HUES6 (cell line): ENCODE results near the gene MEF2D.
A peak's percentile ranks its signal among the peaks of the same experiment; 100 is the strongest.

ENCODE experiments used
- H3K27ac ChIP-seq: 2 replicates; pipeline ENCODE4 v1.7.0; 2013; ENCODE audit warnings: low read depth, mild to moderate bottlenecking, low read length, inconsistent platforms
- H3K27me3 ChIP-seq: 2 replicates; pipeline ENCODE4 v1.6.1; 2013; ENCODE audit warnings: low read length; ENCODE audit not compliant: control insufficient read depth, insufficient read depth
- H3K36me3 ChIP-seq: 2 replicates; pipeline ENCODE4 v1.6.1; 2013; ENCODE audit warnings: low read length; ENCODE audit not compliant: control insufficient read depth, insufficient read depth
- H3K4me1 ChIP-seq: 2 replicates; pipeline ENCODE4 v1.6.1; 2013; ENCODE audit warnings: low read length; ENCODE audit not compliant: control insufficient read depth, insufficient read depth
- H3K4me3 ChIP-seq: 2 replicates; pipeline ENCODE4 v1.5.1; 2013; ENCODE audit warnings: low read depth, low read length
- H3K9ac ChIP-seq: one replicate; pipeline ENCODE4 v1.6.1; 2013; ENCODE audit warnings: mild to moderate bottlenecking, low read length
- H3K9me3 ChIP-seq: 2 replicates; pipeline ENCODE4 v1.6.1; 2013; ENCODE audit warnings: low read depth, low read length; ENCODE audit not compliant: control insufficient read depth, insufficient read depth

The MEF2D gene

DNA sequence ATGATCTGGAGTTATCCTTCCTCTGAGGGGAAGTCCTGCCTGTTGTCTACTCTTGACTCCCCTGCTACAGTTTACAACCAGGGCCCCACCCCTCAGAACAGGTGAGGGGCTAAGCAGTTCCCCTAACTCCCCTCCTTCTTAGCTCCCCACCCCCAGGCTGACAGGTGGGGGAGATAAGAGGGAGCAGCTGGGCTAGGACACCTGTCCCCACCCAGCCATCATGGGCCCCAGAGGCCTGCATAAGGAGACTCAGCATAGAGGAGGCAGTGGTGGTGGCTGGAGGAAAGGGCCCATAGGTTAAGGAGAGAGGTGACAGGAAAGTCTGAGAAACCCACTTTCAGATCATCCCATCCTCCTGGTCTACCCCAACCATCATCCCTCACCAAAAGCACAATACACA is 6.8 kb downstream of the MEF2D start:
- Histone ChIP-seq H3K4me3 (no peak overlapping the region), H3K36me3 (no peaks in the 10 kb centered on the region), H3K27me3 (no peaks in the 10 kb centered on the region), H3K9me3 (no peaks in the 10 kb centered on the region), H3K27ac (no peak overlapping the region), H3K9ac (no peak overlapping the region), H3K4me1 (peaks cover 86% of the 10 kb centered on the region)

DNA sequence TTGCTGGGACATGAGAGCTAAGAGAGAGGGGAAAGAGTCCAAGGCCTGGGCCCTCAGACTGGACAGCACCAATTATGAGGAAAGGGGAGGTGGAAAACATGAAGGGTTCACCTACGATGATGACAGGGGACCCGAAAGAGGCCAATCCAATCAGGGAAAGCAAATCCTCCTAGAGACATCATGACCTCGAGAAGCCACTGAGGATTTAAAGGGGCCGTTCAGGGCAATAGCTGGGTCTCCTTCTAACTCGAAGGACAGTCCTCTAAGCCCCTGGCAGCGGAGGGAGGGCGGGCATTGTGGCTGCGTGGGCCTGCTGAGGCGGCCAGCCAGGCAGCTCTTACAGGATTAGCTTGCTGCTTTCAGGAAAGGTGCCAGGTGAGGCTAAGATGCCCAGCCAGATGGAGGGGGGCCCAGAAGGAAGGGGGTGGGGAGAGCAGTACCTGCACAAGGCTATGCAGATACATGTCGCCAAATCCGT is 7.4 kb downstream of the MEF2D start:
- no peaks in the 10 kb centered on the region for H3K36me3 ChIP-seq
- no peaks in the 10 kb centered on the region for H3K27me3 ChIP-seq
- H3K9ac ChIP-seq, result no peak overlapping the region
- no peaks in the 10 kb centered on the region for H3K9me3 ChIP-seq
- no peak overlapping the region for H3K27ac ChIP-seq
- H3K4me3 ChIP-seq, result no peak overlapping the region
- H3K4me1 ChIP-seq, result peaks cover 85% of the 10 kb centered on the region

DNA sequence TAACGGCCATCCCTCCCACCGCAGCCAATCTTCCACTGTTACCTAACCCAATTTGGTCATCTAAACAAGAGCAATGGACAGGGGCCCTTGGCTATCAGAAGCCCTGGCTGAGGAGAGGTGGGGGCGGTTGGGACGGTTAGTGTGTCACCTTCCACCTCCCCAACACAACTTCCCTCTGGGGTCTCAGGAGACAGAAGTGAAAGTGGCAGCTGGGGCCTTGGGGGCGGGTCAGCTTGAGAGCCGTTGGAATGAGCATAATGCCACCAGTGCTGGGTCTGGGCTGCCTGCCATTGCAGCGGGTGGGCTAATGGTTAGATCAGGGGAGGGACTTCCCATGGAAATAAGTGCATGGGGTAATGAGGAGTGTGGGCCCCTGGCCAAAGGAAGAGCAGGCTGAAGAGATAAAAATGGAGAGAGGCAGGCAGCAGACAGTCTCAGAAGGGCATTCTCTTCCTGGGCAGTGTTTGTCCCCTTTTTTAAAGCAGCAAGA is 7.9 kb downstream of the MEF2D start:
- Histone ChIP-seq H3K4me1 (peaks cover 79% of the 10 kb centered on the region), H3K9me3 (no peaks in the 10 kb centered on the region), H3K27ac (no peak overlapping the region), H3K4me3 (no peak overlapping the region), H3K27me3 (no peaks in the 10 kb centered on the region), H3K36me3 (no peaks in the 10 kb centered on the region), H3K9ac (no peak overlapping the region)

DNA sequence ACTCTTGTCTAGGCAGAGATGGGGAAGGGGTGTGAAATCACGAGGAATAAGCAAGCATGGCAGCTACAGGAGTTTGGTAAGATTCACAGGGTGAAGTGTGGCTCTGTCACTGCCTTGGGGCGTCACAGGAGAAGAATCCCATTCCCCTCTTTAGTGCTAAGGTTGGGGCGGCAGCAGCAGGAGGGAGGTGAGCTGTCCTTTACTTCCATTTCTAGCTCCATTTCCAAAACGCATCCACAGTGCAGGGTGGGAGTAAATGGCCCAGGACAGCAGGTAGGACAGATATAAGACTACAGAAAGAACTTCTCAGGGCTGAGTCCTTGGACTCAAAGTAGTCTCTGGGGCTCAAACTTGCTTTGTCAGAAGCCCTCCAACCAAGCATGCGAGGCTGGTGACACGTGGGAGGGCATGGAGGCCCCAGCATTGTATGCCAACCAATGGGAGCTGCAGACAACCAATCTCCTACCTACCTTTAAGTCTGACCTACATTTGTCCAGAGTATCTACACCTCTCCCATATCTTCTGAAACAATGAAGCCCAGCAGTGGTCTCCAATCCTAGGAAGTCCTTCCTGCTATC is 8.5 kb downstream of the MEF2D start:
- Histone ChIP-seq H3K4me3 (no peak overlapping the region), H3K36me3 (no peaks in the 10 kb centered on the region), H3K9ac (no peak overlapping the region), H3K4me1 (peaks cover 74% of the 10 kb centered on the region), H3K27ac (no peak overlapping the region), H3K27me3 (no peaks in the 10 kb centered on the region), H3K9me3 (no peaks in the 10 kb centered on the region)

DNA sequence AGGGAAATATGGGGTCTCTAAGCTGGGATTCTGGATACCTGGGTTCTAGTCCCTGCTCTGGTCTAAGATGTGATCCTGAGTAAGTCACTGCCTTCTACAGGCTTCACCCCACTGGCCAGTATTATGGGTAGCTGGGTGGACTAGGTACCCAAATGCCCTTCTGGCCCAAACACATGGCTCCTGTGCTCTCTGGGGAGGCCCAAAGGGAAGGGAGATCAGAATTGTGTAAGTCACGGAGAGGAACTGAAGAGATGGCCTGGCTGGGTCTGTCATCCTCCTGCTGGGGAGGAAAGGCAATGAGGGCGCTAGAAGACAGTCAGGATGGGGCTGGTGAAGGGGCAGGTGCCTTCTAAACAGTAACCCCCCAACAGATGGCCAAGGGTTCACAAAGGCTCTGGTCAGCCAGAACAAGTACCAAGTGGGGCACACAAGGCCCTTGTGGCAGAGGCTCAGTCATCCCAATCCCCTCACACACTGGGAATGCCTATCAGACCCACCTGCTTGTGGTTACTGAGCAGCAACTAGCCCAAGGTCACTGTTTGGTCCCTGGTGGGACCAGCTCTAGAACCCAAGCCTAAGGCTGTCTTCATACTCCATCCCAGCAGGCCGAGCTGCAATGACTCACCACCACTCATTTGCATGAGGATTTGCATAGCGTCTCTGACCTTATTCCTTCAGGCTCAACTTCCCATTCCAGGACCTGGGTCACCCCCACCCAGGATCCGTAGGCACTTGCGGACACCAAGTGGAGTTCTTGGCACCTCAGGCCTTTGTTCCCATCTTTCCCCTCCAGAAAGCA is 9.2 kb downstream of the MEF2D start:
- peak overlapping the region; percentile 69; the same call in 1 of the 2 replicates for H3K27ac ChIP-seq
- peaks cover 66% of the 10 kb centered on the region for H3K4me1 ChIP-seq
- H3K9me3 ChIP-seq, result no peaks in the 10 kb centered on the region
- peak overlapping the region; percentile 53 for H3K9ac ChIP-seq
- no peak overlapping the region for H3K4me3 ChIP-seq
- H3K27me3 ChIP-seq, result no peaks in the 10 kb centered on the region
- no peaks in the 10 kb centered on the region for H3K36me3 ChIP-seq

DNA sequence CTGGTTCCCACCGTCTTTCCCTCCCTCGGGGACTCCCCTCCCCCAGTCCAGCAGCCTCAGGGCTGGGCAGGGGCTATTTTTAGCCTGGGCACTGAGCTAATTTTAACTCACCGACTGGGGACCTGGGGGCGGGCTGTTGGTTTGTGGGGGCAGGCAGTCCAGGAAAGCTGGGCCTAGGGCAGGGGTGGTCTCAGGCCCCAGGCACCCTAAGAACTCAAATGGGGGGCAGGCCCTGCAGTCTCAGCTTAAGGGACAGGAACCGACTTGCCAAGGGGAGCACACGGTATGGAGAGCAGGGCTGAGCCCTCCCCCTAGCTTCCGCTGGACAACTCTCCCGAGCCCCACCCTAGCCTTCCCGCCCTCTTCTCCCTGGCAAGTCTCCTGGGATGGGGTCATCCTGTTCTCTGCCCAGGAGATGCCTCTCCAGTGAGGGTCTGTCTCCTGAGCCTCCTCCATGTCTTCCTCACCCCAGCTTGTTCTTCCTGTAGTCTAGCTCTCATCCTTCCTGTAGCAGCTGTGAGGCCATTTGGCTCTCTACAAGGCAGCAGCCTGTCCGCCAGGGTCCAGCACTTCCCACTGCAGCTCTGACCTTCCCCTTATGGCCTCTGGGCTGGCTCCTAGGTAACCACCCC is 10.1 kb downstream of the MEF2D start:
- Histone ChIP-seq H3K36me3 (no peaks in the 10 kb centered on the region), H3K4me1 (peaks cover 59% of the 10 kb centered on the region), H3K27ac (peak overlapping the region; percentile 69; the same call in 1 of the 2 replicates), H3K27me3 (no peaks in the 10 kb centered on the region), H3K4me3 (peak overlapping the region; percentile 50), H3K9ac (peak overlapping the region; percentile 53), H3K9me3 (no peaks in the 10 kb centered on the region)

DNA sequence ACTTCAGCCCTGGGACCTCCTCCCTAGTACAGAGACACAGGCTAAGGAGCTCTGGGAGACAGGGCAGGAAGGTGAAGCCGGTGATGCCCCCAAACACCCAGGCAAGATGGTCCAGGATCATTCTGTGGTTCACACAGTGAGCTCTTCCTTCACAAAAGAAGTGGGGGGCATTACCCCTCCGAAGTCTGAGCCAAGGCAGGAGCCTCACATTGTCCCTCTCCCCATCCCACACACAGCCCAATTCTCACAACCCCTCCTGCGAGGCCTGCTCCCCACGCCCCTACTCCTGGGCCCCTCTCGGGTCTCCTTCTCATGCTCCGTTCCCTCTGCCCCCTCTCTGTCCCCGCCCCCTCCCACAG is 10.7 kb downstream of the MEF2D start:
- Histone ChIP-seq H3K4me3 (peak overlapping the region; percentile 50), H3K27ac (peak overlapping the region; percentile 69; the same call in 1 of the 2 replicates), H3K9me3 (no peaks in the 10 kb centered on the region), H3K36me3 (no peaks in the 10 kb centered on the region), H3K27me3 (no peaks in the 10 kb centered on the region), H3K4me1 (peaks cover 58% of the 10 kb centered on the region), H3K9ac (peak overlapping the region; percentile 53)

DNA sequence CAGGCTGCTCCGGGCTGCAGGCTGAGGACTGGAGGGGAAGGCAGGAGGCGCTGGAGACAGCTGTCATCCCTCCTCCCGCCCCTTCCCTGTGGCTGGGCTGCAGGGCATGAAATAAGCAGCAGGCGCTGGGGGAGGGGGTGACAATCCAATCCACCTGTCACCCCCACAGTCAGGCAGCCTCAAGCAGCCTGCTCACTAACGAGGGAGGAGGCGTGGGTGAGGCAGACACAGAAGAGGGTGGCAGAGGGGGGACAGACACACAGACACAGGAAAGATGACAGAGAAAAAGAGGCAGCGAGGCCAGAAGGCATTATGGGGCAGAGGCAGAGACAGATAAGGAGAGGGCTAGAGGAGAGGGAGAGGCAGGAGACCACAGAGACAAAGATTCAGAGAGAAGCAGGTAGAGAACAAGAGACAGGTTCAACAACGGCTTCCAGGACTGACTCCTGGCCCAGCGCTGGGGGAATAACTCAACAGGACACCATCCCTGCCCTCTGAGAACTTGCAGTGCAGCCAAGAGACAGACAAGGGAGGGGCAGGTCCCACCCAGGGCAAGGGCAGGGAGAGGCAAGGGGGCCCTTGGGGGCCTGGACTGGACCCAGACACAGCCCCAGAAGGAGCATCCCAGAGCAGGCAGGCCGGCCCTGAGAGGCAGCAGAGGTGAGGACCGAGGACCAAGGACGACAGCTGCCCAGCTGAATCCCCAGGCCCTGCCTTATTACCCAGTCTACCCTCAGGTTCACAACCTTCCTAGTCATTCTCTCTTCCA is 11.2 kb downstream of the MEF2D start:
- Histone ChIP-seq H3K4me1 (peaks cover 52% of the 10 kb centered on the region), H3K27me3 (no peaks in the 10 kb centered on the region), H3K9me3 (no peaks in the 10 kb centered on the region), H3K36me3 (no peaks in the 10 kb centered on the region), H3K27ac (no peak overlapping the region), H3K4me3 (peak overlapping the region; percentile 50; the same call in 1 of the 2 replicates), H3K9ac (peak overlapping the region; percentile 53)

DNA sequence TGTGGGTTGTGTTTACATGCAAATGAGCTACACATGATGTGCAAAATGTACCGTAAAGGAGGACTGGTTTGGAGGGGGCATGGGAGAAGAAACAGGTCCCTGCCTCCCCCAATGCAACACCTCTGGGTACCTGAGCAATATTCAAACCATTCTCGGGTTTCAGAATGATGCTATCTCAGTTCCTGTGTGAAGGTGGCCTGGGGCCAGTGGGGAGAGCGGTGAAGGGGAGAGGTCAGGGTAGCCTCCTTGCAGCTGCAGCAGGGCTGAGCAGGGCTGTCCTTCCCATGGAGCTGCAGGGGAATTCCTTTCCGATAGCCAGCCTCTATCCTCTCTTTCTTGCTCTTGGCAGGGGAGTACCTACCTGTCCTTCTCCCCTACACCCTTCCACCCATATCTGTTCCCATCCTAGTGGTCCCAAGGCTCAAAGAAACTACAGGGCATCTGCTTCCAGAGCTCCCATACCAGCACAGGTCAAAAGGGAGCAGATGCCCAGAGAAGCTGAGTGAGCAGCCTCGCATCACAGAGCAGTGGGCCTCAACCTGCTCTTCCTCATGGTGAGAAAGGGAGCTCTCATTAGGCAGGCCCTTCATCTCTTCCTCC is 11.9 kb downstream of the MEF2D start:
- Histone ChIP-seq H3K27ac (no peak overlapping the region), H3K36me3 (no peaks in the 10 kb centered on the region), H3K4me3 (no peak overlapping the region), H3K9ac (no peak overlapping the region), H3K9me3 (no peaks in the 10 kb centered on the region), H3K4me1 (peaks cover 51% of the 10 kb centered on the region), H3K27me3 (no peaks in the 10 kb centered on the region)

DNA sequence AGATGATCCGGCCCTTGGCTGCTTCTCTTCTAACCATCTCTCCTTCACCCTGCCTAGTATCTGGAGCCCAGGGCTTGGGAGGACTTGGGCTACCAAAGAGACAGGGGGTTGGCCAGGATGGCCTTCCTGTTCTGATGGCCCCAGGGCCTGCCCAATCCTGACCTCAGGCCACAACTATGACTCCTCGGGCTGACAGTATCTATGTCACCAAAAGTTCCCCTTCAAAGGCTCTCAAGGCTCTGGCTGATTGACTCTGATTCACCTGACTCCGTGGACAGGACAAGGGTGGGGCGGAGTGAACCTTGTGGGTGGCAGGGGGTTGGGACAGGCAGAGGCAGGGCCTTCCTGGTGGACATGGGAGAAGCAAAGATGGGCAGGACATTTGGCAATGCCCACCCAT is 12.7 kb downstream of the MEF2D start:
- H3K9me3 ChIP-seq, result no peaks in the 10 kb centered on the region
- H3K27ac ChIP-seq, result no peak overlapping the region
- peaks cover 45% of the 10 kb centered on the region for H3K4me1 ChIP-seq
- H3K36me3 ChIP-seq, result no peaks in the 10 kb centered on the region
- H3K4me3 ChIP-seq, result no peak overlapping the region
- H3K27me3 ChIP-seq, result no peaks in the 10 kb centered on the region
- H3K9ac ChIP-seq, result no peak overlapping the region
